Stimulated activated CD4-positive, alpha-beta T cell treated with anti-CD3 and anti-CD28 coated beads, TNF-alpha, amount 100 ng/mL, for 48 hours (primary cell): Measurements from ENCODE around the gene BRMS1.
A peak's percentile ranks its signal among the peaks of the same experiment; 100 is the strongest.
"Not testable (repeated sequence)": the region's sequence is repeated elsewhere in the genome, so short reads cannot be mapped to it uniquely, and the experiment has no call there.

Experiments
- DNase-seq, 3 donors: peaks; one replicate each; pipeline ENCODE4 v3.0.0-alpha.2; 2020; ENCODE audit warnings: low read depth in 3 of 3

BRMS1 gene

DNA sequence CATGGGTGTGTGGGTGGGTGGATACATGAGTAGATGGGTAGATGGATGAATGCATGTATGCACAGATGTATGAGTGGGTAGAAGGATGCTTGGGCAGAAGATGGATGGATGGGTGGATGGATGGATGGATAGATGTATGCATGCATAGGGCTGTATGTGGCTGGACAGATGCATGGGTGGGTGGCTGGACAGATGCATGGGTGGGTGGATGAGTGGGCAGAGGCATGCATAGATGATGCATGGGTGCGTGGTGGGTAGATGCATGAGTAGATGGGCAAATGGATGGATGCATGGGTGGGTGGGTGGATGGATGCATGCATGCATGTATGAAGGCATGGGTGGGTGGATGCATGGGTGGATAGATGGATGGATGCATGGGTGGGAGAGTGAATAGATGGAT lies 21.2 kb downstream of the BRMS1 start:
- DNase-seq: no peak

- no peak for DNase-seq
Measured at GRCh38 chr11:66322732-66323427, 22.0 kb downstream of the BRMS1 start.

DNA sequence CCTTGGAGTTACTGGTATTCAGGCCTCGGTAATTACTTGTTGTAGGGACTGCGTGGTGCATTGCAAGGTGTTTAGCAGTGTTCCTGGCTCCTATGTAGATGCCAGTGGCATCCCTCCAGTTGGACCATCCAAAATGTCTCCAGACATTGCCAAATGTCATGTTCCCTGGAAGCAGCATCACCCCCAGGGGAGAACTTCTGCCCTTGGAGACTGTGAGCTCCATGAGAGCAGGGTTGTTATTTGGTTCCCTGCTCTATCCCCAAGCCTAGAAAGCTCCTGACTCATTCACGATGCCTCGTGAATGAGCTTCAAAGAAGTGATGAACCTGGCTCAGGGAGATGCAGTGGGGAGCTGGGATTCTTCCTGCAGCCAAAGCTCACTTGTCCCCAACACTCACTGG lies 23.3 kb downstream of the BRMS1 start:
- DNase-seq: no peak

- not testable (repeated sequence) for DNase-seq
Measured at GRCh38 chr11:66320748-66321147, 24.2 kb downstream of the BRMS1 start.

- DNase-seq: not testable (repeated sequence)
Measured at GRCh38 chr11:66320289-66320688, 24.6 kb downstream of the BRMS1 start.

GRCh38 chr11:66318600-66318970 lies 26.3 kb downstream of the BRMS1 start:
- DNase-seq: no peak

GRCh38 chr11:66317723-66318599 lies 26.9 kb downstream of the BRMS1 start:
- peak in 1 of 3 donors; percentile 27 for DNase-seq

DNA sequence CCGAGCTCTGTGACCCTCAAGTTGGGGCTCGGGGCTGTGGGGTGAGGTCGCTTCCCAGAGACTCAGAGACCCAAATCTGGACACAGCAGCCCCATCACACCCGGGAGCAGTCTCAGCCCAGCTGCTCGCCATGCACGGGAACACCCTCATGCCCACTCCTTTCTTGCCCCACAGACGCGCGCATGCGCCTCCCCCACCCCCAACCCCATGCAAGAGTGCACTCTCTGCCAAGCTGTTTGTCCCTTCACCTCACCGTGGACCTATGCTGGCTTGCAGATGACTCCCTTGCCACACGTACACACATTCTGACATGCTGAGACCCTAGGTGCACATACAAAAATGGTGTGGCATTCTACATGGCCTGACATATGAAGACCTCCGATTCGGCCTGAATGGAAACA lies 27.6 kb downstream of the BRMS1 start:
- no peak for DNase-seq

DNA sequence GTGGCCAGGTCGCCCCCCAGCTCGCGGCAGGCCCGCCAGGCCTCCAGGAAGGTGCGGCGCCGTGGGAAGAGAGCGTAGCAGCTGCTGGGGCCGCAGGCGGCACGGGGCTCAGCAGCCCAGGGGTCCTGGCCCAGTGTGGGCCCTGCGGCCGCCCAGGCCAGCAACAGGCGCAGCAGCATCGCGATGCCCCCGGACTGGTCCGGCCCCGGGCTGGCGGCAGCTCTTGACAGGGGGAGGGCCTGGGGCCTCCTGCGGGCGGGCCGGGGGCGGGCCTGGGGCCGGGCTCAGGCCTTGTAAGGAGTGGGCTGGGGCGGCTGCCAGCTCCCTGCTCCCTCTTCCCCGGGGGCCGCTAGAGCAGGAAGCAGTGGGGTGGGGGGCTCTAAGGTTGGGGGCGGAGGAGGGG lies 28.1 kb downstream of the BRMS1 start, which contains the start of gene CD248:
Gene CD248 (minus strand): TSS at position 196 of the 403 bp plus-strand sequence. CDS start 17 bp downstream, at position 179.
- DNase-seq: no peak

GRCh38 chr11:66315921-66316811 lies 28.7 kb downstream of the BRMS1 start:
- DNase-seq: no peak

DNA sequence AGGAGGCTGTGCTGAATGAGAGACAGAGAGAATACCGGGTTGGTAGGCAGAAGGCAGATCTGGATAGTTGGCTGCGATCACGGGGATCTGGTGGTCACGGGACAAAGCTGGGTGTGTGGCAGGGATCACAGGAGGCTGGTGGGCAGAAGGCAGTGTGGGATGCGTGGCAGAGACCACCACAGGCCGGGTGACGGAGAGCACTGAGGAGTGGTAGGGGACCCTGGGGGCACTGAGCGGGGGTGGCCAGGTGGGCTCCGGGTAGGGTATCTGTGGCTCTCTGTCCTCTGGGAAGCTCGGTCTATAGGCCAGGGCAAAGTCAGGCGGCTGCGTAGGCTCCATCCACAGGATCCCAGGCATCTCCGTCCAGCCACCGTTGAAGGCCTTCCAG lies 29.4 kb downstream of the BRMS1 start:
- no peak for DNase-seq

GRCh38 chr11:66314561-66315497 lies 30.1 kb downstream of the BRMS1 start:
- DNase-seq: no peak

GRCh38 chr11:66314186-66314501 lies 30.8 kb downstream of the BRMS1 start:
- DNase-seq: no peak

DNA sequence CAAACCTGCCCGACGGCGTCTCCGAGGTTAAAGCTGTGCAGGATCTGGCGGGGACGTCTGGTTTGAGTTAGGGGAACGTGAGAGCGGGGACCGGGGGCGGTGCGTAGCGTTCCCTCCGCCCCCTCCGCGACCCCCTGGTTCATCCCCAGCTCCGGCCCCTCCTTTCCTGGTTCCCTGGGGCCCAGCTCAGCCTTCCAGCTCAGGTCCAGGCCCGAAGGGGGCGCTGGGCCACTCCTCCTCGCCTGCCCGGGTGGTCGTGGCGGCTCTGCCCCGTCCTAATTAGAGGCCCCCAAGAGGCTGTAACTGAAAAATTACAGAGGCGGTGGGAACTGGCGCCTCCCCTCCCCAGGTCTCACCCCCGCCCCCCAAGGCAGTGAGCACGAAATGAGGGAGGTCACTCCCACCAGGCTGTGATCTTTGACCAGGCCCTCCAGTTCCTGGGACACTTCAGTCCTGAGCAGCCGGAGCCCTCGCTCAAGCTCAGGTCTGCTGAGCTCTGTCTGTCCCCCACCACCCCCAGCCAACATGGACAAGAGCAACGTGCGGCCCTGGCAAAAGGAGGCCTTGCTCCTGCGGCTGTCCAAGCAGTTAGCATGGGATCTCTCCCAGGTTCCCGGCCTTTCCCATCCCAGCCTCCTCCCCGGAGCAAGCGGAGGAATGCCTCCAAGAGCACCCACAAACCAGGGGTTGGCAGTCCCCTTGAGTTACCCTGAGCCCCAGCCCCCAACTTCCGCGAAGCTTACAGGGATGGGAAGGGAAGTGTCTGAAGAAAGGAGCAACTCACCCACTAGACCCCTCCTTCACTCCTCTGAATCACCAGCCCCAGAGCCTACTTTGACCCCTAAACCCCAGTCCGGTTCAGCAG lies 31.4 kb downstream of the BRMS1 start:
- DNase-seq: no peak

GRCh38 chr11:66312549-66313320 lies 32.2 kb downstream of the BRMS1 start:
- DNase-seq: peak; percentile 93

GRCh38 chr11:66311965-66312548 lies 32.8 kb downstream of the BRMS1 start:
- peak; percentile 75 to 98 (median 94) for DNase-seq

DNA sequence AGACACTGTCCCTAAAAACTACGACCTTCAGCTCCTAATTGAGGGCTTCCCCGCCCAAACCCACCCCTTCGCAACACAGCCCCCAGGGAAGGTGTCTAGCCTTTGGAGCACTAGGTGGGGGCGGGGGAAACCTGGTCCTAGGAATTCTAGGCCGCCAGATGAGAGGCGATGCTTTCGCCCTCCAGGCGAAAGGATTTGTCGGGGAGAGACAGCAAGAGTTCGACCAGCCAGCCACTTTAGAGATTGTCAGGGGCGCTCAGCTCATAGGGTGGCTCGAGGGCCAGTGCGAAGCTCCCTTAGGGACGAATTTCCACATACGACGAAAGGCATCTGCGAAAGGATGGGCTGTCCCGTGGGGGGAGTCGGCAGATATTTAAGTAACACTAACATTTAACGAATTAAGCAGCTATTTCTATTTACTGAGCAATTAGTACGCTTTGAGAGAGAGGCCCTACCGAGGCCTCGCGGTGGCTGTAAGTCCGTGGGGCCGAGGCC lies 33.4 kb downstream of the BRMS1 start:
- no peak for DNase-seq

GRCh38 chr11:66310803-66311440 lies 34.0 kb downstream of the BRMS1 start:
- DNase-seq: not testable (repeated sequence)
